Suprapubic skin (tissue), 4 donors: ENCODE data around the gene ICA1. TPM values are rescaled to one million over a fixed set of nuclear protein-coding genes. Genes with fewer than 3 reads are reported as not detected.

Experiments
- DNase-seq, 2 donors: peaks; one replicate each; pipeline ENCODE4 v3.0.0-alpha.2; 2019; ENCODE audit warnings: low spot score in 2 of 2
- H3K27ac ChIP-seq: fragments of 200-600 bp; sonication (generic); one replicate; pipeline ENCODE4 v1.5.1; 2019
- H3K27me3 ChIP-seq: fragments of 200-600 bp; sonication (generic); one replicate; pipeline ENCODE4 v1.5.1; 2019
- H3K36me3 ChIP-seq: fragments of 200-600 bp; sonication (generic); one replicate; pipeline ENCODE4 v1.5.1; 2019
- H3K4me1 ChIP-seq: fragments of 200-600 bp; sonication (generic); one replicate; pipeline ENCODE4 v1.5.1; 2019
- H3K4me3 ChIP-seq: fragments of 200-600 bp; sonication (generic); one replicate; pipeline ENCODE4 v1.5.1; 2019; ENCODE audit warnings: mild to moderate bottlenecking
- H3K9me3 ChIP-seq: fragments of 200-600 bp; sonication (generic); one replicate; pipeline ENCODE4 v1.5.1; 2019
- CTCF ChIP-seq, 2 donors: fragments of 200-600 bp in 1 of 2; fragments of 450-650 bp in 1 of 2; sonication (generic) in 1 of 2; IDR thresholded peaks; one replicate each; pipeline ENCODE4 v1.5.1; 2016 to 2019; ENCODE audit warnings: antibody characterized with exemption in 2 of 2, mild to moderate bottlenecking in 1 of 2, moderate library complexity in 1 of 2
- EP300 ChIP-seq: sonication (generic); formaldehyde crosslinking; IDR thresholded peaks from one replicate; pipeline ENCODE4 v1.6.1; 2017; ENCODE audit warnings: antibody characterized with exemption
- POLR2A ChIP-seq, 2 donors: fragments of 450-650 bp; IDR thresholded peaks; one replicate each; pipeline ENCODE4 v1.6.1; 2017; ENCODE audit warnings: antibody characterized with exemption in 2 of 2, mild to moderate bottlenecking in 2 of 2, moderate library complexity in 2 of 2
- POLR2AphosphoS5 ChIP-seq, 3 donors: sonication (generic); formaldehyde crosslinking; IDR thresholded peaks; one replicate each; pipeline ENCODE4 v1.6.1; 2017; ENCODE audit warnings: antibody characterized with exemption in 3 of 3
- WGBS: methylation state at CpG from one replicate; pipeline ENCODE4 v1.1.5; 2018; 5-methylcytosine and 5-hydroxymethylcytosine counted together
- total RNA-seq, 4 donors: library from RNA; depleted of rRNA; stranded (reverse); fragments of >200 nt; gene quantifications; one replicate each; pipeline ENCODE4 v1.1.0, GENCODE V29; 2016

ICA1 gene
- total RNA-seq, 4 donors from 2014 or later, result 22.3 to 140 (median 38.8) TPM

GRCh38 chr7:8086239-8086638 is 175.7 kb downstream of the ICA1 start:
- no peaks in the 10 kb centered on the region for H3K4me1 ChIP-seq
- H3K4me3 ChIP-seq, result no peak overlapping the region
- TF ChIP-seq POLR2AphosphoS5 (IDR thresholded peaks at IDR 0.05) (no peak), POLR2A (IDR thresholded peaks at IDR 0.05) (no peak), CTCF (IDR thresholded peaks at IDR 0.05) (no peak), EP300 (no peak)
- no peaks in the 10 kb centered on the region for H3K9me3 ChIP-seq
- H3K27ac ChIP-seq, result no peak overlapping the region
- DNase-seq, result no peak
- WGBS, result 95% methylated on average over 6 of the region's 6 CpGs
- H3K36me3 ChIP-seq, result peaks cover 18% of the 10 kb centered on the region
- H3K27me3 ChIP-seq, result no peaks in the 10 kb centered on the region

GRCh38 chr7:8085420-8085819 is 176.5 kb downstream of the ICA1 start:
- Histone ChIP-seq H3K27me3 (no peaks in the 10 kb centered on the region), H3K36me3 (peaks cover 18% of the 10 kb centered on the region), H3K4me1 (no peaks in the 10 kb centered on the region), H3K9me3 (no peaks in the 10 kb centered on the region), H3K4me3 (no peak overlapping the region), H3K27ac (no peak overlapping the region)
- DNase-seq, result no peak
- 94% methylated on average over 3 of the region's 3 CpGs for WGBS
- TF ChIP-seq EP300 (no peak), POLR2A (IDR thresholded peaks at IDR 0.05) (no peak), CTCF (IDR thresholded peaks at IDR 0.05) (no peak), POLR2AphosphoS5 (IDR thresholded peaks at IDR 0.05) (no peak)

GRCh38 chr7:8084836-8085235 is 177.1 kb downstream of the ICA1 start:
- Histone ChIP-seq H3K9me3 (no peaks in the 10 kb centered on the region), H3K36me3 (peaks cover 18% of the 10 kb centered on the region), H3K4me3 (no peak overlapping the region), H3K4me1 (no peaks in the 10 kb centered on the region), H3K27ac (no peak overlapping the region), H3K27me3 (no peaks in the 10 kb centered on the region)
- TF ChIP-seq EP300, result no peak
- TF ChIP-seq POLR2AphosphoS5 (IDR thresholded peaks at IDR 0.05), result no peak
- no peak for TF ChIP-seq POLR2A (IDR thresholded peaks at IDR 0.05)
- no peak for TF ChIP-seq CTCF (IDR thresholded peaks at IDR 0.05)
- DNase-seq, result no peak
- 93% methylated on average over 5 of the region's 5 CpGs for WGBS

GRCh38 chr7:8082762-8083161 is 179.2 kb downstream of the ICA1 start:
- no peaks in the 10 kb centered on the region for H3K9me3 ChIP-seq
- H3K4me3 ChIP-seq, result no peak overlapping the region
- DNase-seq, result no peak
- H3K4me1 ChIP-seq, result no peaks in the 10 kb centered on the region
- H3K27ac ChIP-seq, result no peak overlapping the region
- no peaks in the 10 kb centered on the region for H3K27me3 ChIP-seq
- TF ChIP-seq EP300, result no peak
- no peak for TF ChIP-seq POLR2AphosphoS5 (IDR thresholded peaks at IDR 0.05)
- TF ChIP-seq CTCF (IDR thresholded peaks at IDR 0.05), result no peak
- no peak for TF ChIP-seq POLR2A (IDR thresholded peaks at IDR 0.05)
- WGBS, result 90% methylated on average over 2 of the region's 2 CpGs
- peaks cover 18% of the 10 kb centered on the region for H3K36me3 ChIP-seq

GRCh38 chr7:8078418-8078817 is 183.5 kb downstream of the ICA1 start:
- Histone ChIP-seq H3K36me3 (no peaks in the 10 kb centered on the region), H3K4me3 (no peak overlapping the region), H3K9me3 (no peaks in the 10 kb centered on the region), H3K27ac (no peak overlapping the region), H3K27me3 (no peaks in the 10 kb centered on the region), H3K4me1 (no peaks in the 10 kb centered on the region)
- no peak for DNase-seq
- TF ChIP-seq EP300 (no peak), CTCF (IDR thresholded peaks at IDR 0.05) (no peak), POLR2AphosphoS5 (IDR thresholded peaks at IDR 0.05) (no peak), POLR2A (IDR thresholded peaks at IDR 0.05) (no peak)
